ENCODE results near the gene LIFR. TPM values are rescaled to one million over a fixed set of nuclear protein-coding genes. Genes with fewer than 3 reads are reported as not detected.

LIFR gene
- total RNA-seq, 1 donor from 2014 or later, result 45.8 TPM

DNA sequence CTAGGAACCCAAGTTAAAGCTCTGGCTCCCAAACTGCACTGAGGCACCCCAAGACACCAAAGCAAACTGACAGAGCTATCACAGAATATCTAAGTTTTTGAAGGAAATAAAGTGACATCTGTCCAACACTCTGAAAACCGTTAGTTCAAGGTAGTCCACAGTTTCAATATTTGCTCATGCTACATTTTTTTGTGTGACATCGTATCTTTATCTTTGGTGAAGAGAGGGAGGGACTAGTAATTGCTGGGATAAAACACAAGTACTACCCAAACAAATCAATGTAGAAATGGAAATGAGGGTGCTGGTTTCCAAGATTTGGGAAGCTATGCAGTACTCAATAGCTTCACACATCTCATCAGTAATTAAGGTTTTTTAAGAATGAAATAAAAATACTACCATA lies 20.6 kb downstream of the LIFR start:
- no peak overlapping the region for H3K27ac ChIP-seq (replicated peaks)
- H3K27me3 ChIP-seq (ENCODE audit: low read depth), result no peaks in the 10 kb centered on the region
- H3K36me3 ChIP-seq, result no peaks in the 10 kb centered on the region
- H3K9me3 ChIP-seq (replicated peaks), result peaks cover 9% of the 10 kb centered on the region
- intact Hi-C loops (cut with micrococcal nuclease), result no loop called here
- DNase-seq, result no peak
- TF ChIP-seq, protein P1, sequence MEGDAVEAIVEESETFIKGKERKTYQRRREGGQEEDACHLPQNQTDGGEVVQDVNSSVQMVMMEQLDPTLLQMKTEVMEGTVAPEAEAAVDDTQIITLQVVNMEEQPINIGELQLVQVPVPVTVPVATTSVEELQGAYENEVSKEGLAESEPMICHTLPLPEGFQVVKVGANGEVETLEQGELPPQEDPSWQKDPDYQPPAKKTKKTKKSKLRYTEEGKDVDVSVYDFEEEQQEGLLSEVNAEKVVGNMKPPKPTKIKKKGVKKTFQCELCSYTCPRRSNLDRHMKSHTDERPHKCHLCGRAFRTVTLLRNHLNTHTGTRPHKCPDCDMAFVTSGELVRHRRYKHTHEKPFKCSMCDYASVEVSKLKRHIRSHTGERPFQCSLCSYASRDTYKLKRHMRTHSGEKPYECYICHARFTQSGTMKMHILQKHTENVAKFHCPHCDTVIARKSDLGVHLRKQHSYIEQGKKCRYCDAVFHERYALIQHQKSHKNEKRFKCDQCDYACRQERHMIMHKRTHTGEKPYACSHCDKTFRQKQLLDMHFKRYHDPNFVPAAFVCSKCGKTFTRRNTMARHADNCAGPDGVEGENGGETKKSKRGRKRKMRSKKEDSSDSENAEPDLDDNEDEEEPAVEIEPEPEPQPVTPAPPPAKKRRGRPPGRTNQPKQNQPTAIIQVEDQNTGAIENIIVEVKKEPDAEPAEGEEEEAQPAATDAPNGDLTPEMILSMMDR (IDR thresholded peaks at IDR 0.05; ENCODE audit: borderline replicate concordance), result no peak
- no peak overlapping the region for H3K4me3 ChIP-seq
- H3K4me1 ChIP-seq, result peaks cover 98% of the 10 kb centered on the region

DNA sequence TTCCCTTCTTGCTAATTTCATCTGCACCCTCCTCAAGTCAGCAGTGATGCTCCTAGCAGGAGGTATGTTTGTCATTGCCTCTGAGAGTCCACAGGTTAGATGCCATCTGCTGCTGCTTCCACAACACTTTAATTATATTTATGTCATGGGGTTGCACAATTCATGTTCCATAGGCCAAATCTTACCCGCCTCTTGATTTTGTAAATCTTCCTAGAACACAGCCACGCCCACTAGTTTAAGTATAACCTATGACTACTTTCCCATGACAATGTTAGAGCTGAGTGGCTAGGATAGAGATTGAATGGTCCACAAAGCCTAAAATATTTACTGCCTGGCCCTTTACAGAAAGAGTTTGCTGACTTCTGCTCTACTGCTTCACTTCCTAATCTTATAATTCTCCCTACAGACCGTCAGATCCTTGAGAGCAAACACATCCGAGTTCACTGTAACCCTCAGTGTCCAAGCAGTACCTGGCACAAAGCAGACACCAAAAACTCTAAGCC lies 21.1 kb downstream of the LIFR start:
- peaks cover 9% of the 10 kb centered on the region for H3K9me3 ChIP-seq (replicated peaks)
- no peak for DNase-seq
- no peak overlapping the region for H3K4me3 ChIP-seq
- TF ChIP-seq, protein P1 (IDR thresholded peaks at IDR 0.05; ENCODE audit: borderline replicate concordance), result no peak
- peaks cover 98% of the 10 kb centered on the region for H3K4me1 ChIP-seq
- no peaks in the 10 kb centered on the region for H3K27me3 ChIP-seq (ENCODE audit: low read depth)
- intact Hi-C loops (cut with micrococcal nuclease), result no loop called here
- H3K27ac ChIP-seq (replicated peaks), result no peak overlapping the region
- H3K36me3 ChIP-seq, result no peaks in the 10 kb centered on the region

DNA sequence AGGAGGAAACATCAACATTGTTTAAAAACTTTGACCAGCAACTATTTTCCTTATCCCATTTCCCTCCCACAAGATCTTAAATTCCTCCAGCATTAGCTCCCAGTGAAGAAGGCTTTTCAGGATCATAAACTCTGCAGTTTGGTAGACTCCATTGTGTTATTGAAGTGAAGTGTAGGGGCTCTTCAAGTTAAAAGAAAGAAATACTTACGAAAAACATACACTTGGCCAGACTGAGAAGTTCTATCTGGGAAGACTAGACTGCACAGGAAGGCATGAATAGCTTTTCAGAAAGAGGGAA lies 22.3 kb downstream of the LIFR start:
- DNase-seq, result no peak
- Histone ChIP-seq H3K4me1 (peaks cover 98% of the 10 kb centered on the region), H3K4me3 (no peak overlapping the region), H3K9me3 (replicated peaks) (peaks cover 9% of the 10 kb centered on the region), H3K36me3 (no peaks in the 10 kb centered on the region), H3K27ac (replicated peaks) (no peak overlapping the region), H3K27me3 (ENCODE audit: low read depth) (no peaks in the 10 kb centered on the region)
- TF ChIP-seq, protein P1 (IDR thresholded peaks at IDR 0.05; ENCODE audit: borderline replicate concordance), result no peak
- intact Hi-C loops (cut with micrococcal nuclease), result no loop called here

DNA sequence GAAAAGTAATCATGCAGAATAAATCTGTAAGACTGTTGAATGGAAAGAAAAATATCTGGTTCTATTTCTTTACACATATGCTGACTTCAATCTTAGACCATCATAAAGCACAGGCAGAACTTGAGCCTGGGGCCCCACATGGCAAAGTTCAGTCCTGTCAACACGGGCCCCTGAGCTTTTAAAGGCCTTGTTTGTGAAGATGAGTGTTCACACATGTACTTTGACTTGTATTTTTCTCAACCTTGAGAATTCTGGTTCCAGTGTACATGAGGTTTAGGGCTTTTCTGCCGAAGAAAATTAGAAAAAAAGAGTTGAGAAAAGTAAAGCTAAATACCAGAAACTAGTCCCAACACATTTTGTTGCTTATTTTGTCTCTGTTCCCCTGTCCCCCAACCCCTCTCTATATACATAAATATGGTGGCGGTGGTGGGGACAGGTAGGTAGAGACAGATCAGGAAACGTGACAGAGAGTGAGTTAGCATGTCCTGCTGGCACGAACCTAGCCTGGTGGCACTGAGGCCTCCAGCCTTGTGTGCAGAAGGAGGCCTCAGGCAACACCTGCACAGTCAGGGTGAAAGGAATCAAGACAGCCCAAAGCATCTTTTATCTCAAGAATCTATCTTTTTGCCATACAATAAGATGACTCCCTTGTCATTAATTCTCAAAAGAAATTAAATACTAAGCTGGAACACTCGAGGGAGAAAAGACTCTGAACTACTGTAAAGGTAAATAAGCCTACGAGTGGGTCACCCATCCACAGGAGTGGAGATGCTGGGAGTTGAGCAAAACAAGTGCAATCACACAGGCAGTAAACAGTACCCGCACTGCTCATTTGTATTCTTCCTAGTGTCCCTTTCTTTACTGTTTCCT lies 22.9 kb downstream of the LIFR start:
- intact Hi-C loops (cut with micrococcal nuclease), result no loop called here
- DNase-seq, result no peak
- Histone ChIP-seq H3K4me1 (peaks cover 98% of the 10 kb centered on the region), H3K27ac (replicated peaks) (no peak overlapping the region), H3K4me3 (no peak overlapping the region), H3K27me3 (ENCODE audit: low read depth) (no peaks in the 10 kb centered on the region), H3K9me3 (replicated peaks) (peaks cover 9% of the 10 kb centered on the region), H3K36me3 (no peaks in the 10 kb centered on the region)
- TF ChIP-seq, protein P1 (IDR thresholded peaks at IDR 0.05; ENCODE audit: borderline replicate concordance), result no peak

GRCh38 chr5:38532165-38532669 lies 24.2 kb downstream of the LIFR start:
- TF ChIP-seq, protein P1 (IDR thresholded peaks at IDR 0.05; ENCODE audit: borderline replicate concordance), result no peak
- Histone ChIP-seq H3K36me3 (peaks cover 1% of the 10 kb centered on the region), H3K27ac (replicated peaks) (peak overlapping the region; percentile 52), H3K4me3 (no peak overlapping the region), H3K27me3 (ENCODE audit: low read depth) (no peaks in the 10 kb centered on the region), H3K4me1 (peaks cover 98% of the 10 kb centered on the region), H3K9me3 (replicated peaks) (peaks cover 9% of the 10 kb centered on the region)
- intact Hi-C loops (cut with micrococcal nuclease), result no loop called here
- DNase-seq, result no peak

Data from left ventricle myocardium inferior (tissue), 1 donor.